ENCODE data around the gene SURF1. TPM values are rescaled to one million over a fixed set of nuclear protein-coding genes. Genes with fewer than 3 reads are reported as not detected.

SURF1 gene
- total and polyA plus RNA-seq, 2 donors (not counting 1 experiment from before 2014, with no cell fraction given), result 44.1 to 54.5 TPM

- H3K27ac ChIP-seq (ENCODE audit: low read length in 2 of 2), result no peak overlapping the region
These were observed 23.1 kb upstream of the SURF1 start for GRCh38 chr9:133379153-133380086.

More at GRCh38 chr9:133379153-133380086, 23.1 kb upstream of the SURF1 start:
- Histone ChIP-seq H3K9me3 (ENCODE audit: control extremely low read depth in 1 of 3, control insufficient read depth in 2 of 3, insufficient read depth in 1 of 3, low read length in 2 of 3) (no peaks in the 10 kb centered on the region), H4K20me1 (ENCODE audit: control insufficient read depth, insufficient read depth, low read length, poor library complexity, severe bottlenecking) (peaks cover 12% of the 10 kb centered on the region), H3K27me3 (replicated peaks in 1 of 4; ENCODE audit: control extremely low read depth in 1 of 4, control insufficient read depth in 3 of 4, insufficient read depth in 4 of 4, low read length in 3 of 4) (no peaks in the 10 kb centered on the region), H3K79me2 (ENCODE audit: control insufficient read depth, insufficient read depth, low read length) (peaks cover 14% of the 10 kb centered on the region), H3K4me2 (replicated peaks; ENCODE audit: low read depth, low read length, poor library complexity, severe bottlenecking) (no peak overlapping the region), H3K4me1 (ENCODE audit: control insufficient read depth in 2 of 2, insufficient read depth in 2 of 2, low read length in 2 of 2) (peaks cover 11 to 16% of the 10 kb centered on the region in 2 donors), H3K36me3 (replicated peaks in 1 of 2; ENCODE audit: control extremely low read depth in 1 of 2, control insufficient read depth in 1 of 2, extremely low read depth in 1 of 2, insufficient read depth in 2 of 2, low read length in 1 of 2) (no peaks in the 10 kb centered on the region), H3K9ac (ENCODE audit: low read length) (no peak overlapping the region), H2AFZ (ENCODE audit: insufficient read depth, low read depth, low read length, poor library complexity, severe bottlenecking) (no peak overlapping the region), H3K4me3 (ENCODE audit: control extremely low read depth in 1 of 5, extremely low read depth in 1 of 5, insufficient read depth in 1 of 5, low read depth in 2 of 5, low read length in 4 of 5) (no peak overlapping the region)
- DNase-seq (no peak), ATAC-seq (ENCODE audit: low read depth) (no peak)
- 96% methylated on average over 9 of the region's 14 CpGs for WGBS (ENCODE audit: insufficient coverage)
- ChIA-PET CTCF (interaction anchor here (1.1 to 1.3 kb wide), 3 partner anchors 20 to 35 kb away, joined by 3 read pairs; no protein-coding TSS in a partner anchor), POLR2A (no interaction called here)
- Mint-ChIP-seq H3K27ac (no peak overlapping the region), H3K27me3 (no peaks in the 10 kb centered on the region), H3K4me3 (no peak overlapping the region), H3K4me1 (peaks cover 9% of the 10 kb centered on the region), H3K9me3 (ENCODE audit: insufficient read depth) (no peaks in the 10 kb centered on the region)
- TF ChIP-seq EZH2 (IDR thresholded peaks at IDR 0.05; ENCODE audit: borderline replicate concordance, insufficient read depth, low read depth, low read length, poor library complexity, severe bottlenecking) (no peak), CTCF (IDR thresholded peaks at IDR 0.05) (no peak)
- intact Hi-C loops (cut with micrococcal nuclease), result no loop called here

Data from B cell (primary cell).